ENCODE results near the gene NOC4L. TPM values are rescaled to one million over a fixed set of nuclear protein-coding genes. Genes with fewer than 3 reads are reported as not detected.

Gene NOC4L
- total RNA-seq, 1 donor: 13.2 TPM

- no peak overlapping the region for H3K4me3 ChIP-seq (ENCODE audit: low read depth, low read length)
- no peak for TF ChIP-seq CTCF (IDR thresholded peaks at IDR 0.05; ENCODE audit: insufficient read depth, low read length)
- no peak for DNase-seq (ENCODE audit: low read depth)
Observed at GRCh38 chr12:132174015-132174838, 30.0 kb downstream of the NOC4L start.

- no peak overlapping the region for H3K4me3 ChIP-seq (ENCODE audit: low read depth, low read length)
- no peak for TF ChIP-seq CTCF (IDR thresholded peaks at IDR 0.05; ENCODE audit: insufficient read depth, low read length)
- no peak for DNase-seq (ENCODE audit: low read depth)
Observed at GRCh38 chr12:132174839-132175490, 30.7 kb downstream of the NOC4L start.

- H3K4me3 ChIP-seq (ENCODE audit: low read depth, low read length): no peak overlapping the region
- no peak for TF ChIP-seq CTCF (IDR thresholded peaks at IDR 0.05; ENCODE audit: insufficient read depth, low read length)
- no peak for DNase-seq (ENCODE audit: low read depth)
Observed at GRCh38 chr12:132175496-132176384, 31.5 kb downstream of the NOC4L start.

GRCh38 chr12:132176385-132176919 lies 32.2 kb downstream of the NOC4L start:
- no peak for TF ChIP-seq CTCF (IDR thresholded peaks at IDR 0.05; ENCODE audit: insufficient read depth, low read length)
- no peak overlapping the region for H3K4me3 ChIP-seq (ENCODE audit: low read depth, low read length)
- no peak for DNase-seq (ENCODE audit: low read depth)

GRCh38 chr12:132176920-132177551 lies 32.8 kb downstream of the NOC4L start:
- no peak for TF ChIP-seq CTCF (IDR thresholded peaks at IDR 0.05; ENCODE audit: insufficient read depth, low read length)
- H3K4me3 ChIP-seq (ENCODE audit: low read depth, low read length): no peak overlapping the region
- DNase-seq (ENCODE audit: low read depth): no peak

GRCh38 chr12:132178316-132178715 lies 34.1 kb downstream of the NOC4L start:
- TF ChIP-seq CTCF (IDR thresholded peaks at IDR 0.05; ENCODE audit: insufficient read depth, low read length): no peak

More at GRCh38 chr12:132178316-132178715, 34.1 kb downstream of the NOC4L start:
- no peak for DNase-seq (ENCODE audit: low read depth)
- H3K4me3 ChIP-seq (ENCODE audit: low read depth, low read length): no peak overlapping the region
